T-helper 2 cell treated with Interferon-gamma antibody and Interleukin-4, amounts not matched to agents 100 ng/mL and 5 ng/mL, for 36 hours (primary cell): ENCODE measurements around the gene BAHCC1. TPM values are rescaled to one million over a fixed set of nuclear protein-coding genes. Genes with fewer than 3 reads are reported as not detected.

ENCODE experiments used
- intact Hi-C: fragments of 100-400 bp; cut with micrococcal nuclease; formaldehyde crosslinking; loops from one replicate; pipeline ENCODE4 v1.15.1; 2023
- total RNA-seq: library from RNA; stranded (reverse); gene quantifications from 2 replicates; pipeline ENCODE4 v1.2.3, GENCODE V29; 2022

The BAHCC1 gene
- total RNA-seq, 1 donor from 2014 or later, result 0.20 TPM

DNA sequence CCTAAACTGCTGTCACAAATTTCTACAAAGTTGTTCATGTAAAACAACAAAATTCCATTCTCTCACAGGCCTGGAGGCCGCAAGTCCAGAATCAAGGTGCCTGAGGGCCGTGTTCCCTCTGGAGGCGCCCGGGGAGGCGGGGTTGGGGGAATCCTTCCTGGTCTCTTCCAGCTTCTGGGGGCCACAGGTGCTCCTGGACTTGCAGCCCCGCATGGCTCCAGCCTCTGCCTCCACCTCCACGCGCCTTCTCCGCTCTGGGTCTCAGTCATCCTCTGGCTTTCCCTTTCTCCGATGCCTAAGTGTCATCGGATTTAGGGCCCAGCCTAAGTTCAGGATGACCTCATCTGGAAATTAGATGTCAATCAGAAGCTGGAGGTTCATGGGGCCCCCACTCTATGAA lies 28.6 kb upstream of the BAHCC1 start:
- intact Hi-C loops, result no loop called here

DNA sequence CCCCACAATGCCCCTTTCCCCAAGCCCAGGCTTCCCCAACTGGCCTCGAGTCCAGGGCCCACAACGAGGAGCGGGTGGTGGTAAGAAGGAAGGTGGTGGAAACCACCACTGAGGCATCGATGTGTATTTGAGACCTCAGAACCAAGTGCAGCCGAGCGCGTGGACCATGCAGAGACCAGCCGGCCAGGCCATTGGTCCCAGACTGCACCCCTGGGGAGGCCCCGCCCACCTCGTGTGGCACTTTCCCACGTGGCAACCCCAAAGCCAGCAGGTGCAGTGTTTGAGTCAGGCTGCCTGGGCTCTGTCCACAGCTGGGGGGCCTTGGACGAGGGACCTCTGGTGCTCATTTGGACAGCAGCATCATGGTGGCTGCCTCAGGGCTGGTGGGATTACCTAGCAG lies 28.1 kb upstream of the BAHCC1 start:
- intact Hi-C loops, result no loop called here

DNA sequence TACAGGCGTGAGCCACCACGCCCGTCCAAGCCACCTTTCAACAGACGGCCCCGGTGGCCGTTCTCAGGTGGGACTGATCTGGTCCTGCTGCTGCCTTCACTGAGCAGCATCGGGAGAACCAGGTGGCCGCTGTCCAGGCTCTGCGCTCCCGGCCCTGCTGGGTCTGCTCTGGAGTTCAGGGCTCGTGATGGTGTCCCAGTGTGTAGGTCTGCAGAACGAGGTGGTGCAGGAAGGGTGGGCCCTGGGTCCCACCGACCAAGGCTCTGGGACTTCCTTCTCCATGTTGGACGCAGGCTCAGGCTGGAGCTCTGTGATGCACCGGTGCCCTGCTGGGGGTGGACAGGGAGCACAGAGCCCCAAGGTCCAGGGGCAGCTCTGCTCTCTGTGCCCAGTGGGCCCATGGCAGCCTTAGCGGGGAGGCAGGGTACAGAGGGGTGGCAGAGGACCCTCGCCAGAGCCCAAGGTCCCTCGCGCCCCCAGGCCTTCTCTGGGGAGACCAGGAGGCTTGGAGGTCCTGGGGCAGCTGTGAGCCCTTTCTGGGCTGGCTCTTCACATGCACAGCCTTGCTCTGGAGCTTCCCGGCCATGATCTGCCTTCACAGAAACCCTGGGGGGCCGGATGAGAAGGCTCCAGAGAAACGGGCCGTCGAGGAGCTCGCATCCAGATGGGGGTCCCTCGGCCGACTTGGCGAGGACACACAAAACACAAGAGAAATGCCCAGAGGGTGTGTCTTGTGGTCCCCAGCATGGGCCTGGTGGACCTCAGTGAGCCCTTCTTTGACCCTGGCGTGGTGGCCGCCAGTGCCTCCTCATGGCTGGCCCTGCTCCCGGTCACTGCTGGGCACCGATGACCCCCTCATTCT lies 26.9 kb upstream of the BAHCC1 start:
- intact Hi-C loops, result no loop called here

DNA sequence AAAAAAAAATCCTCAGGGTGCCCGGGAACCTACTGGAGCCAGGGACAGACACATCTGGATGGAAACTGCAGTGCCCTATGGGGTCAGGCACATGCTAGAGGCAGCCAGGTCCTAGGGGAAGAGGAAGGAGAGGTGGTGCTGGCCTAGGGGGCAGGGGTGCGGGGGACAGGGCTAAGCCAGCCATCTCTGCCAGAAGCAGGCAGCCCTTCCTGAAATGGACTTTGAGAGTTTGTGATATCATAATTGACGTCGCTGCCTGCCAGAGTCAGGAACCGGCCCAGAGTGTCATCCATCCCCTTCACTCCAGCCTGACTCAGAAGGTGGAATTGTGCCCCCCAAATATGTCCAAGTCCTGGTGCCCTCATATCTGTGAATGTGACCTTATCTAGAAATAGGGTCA lies 25.0 kb upstream of the BAHCC1 start:
- intact Hi-C loops, result no loop called here

DNA sequence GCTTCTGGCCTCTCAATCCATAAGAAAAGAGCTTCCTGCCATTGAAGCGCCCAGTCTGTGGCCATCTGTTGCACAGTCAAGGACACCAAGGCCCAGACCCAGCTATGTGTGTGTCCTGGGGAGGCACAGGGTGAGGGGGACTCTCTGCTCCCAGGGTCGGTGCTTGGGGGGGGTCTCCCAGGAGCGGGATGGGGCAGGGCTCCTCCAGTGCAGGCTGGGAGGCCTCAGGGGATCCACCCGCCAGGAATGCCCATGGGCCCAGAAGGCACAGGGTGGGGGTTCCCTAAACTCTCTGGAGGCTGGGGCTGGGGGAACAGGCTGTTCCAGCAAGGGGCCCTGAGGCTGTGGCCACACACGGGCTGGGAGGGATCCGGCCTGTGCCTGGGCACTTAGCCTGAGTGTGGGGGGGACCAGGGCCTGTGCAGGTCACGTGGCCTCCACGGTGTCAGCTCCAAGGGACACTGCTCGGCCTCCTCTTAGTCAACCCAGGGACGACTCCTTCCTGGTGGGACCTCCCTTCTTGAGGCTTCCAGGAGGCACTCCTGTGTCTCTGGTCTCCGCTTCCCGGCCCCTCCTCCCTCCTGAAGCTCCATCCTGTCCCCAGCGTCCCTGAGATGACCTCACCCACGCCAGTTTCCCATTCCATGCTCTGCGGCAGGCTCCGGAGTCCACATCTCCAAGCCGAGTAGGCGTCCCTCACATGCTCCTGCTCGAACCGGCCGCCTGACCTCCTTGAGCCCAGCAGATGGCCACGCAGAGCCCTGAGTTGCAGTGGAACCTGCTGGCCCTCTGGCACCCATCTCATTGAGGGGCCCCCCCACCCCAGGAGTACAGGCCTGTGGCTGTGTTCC lies 23.1 kb upstream of the BAHCC1 start:
- intact Hi-C loops, result no loop called here

DNA sequence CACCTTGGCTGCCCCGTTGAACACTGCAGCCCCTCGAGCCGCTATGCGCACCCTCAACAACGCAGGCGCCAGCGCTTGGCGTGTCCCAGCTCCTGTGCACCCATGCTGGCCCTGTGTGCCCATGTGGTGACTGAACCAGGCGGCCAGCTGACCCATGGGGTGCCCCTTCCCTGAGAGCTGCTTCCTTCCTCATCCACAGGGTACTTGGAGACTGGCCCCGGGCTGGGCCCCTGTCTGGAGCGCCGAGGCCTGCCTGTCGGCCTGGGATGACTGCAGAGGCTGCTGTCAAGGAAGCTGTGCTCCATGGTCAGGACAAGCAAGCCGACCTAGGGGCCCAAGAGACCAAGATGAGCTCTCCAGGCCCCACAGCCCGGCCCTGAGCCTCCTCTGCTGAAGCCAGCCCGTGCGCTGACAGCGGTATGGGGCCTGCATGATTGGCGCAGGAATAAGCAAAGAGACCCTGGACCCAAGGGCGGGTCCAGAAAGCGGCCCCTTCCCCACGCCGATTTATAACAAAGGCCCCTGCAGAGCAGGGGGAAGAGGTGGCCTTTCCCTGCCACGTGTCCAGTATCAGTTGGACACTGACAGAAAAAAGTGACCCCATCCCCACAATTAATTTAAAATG lies 21.6 kb upstream of the BAHCC1 start:
- intact Hi-C loops, result no loop called here

DNA sequence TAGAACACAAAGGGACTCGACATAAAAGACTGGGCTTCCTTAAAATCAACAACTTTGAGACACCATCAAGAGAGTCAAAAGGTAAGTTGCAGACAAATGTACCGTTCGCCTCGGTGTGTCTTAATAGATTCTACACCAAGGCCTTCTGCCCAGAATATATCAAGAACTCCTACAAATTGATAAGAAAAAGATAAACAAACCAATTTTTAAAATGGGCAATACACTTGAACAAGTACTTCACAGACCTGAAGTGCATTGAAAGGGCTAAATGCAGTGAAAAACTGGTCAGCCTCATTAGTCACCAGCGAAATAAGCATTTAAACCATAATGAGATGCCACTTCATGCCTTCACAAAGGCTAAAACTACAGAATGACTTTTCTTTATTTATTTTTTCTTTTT lies 20.4 kb upstream of the BAHCC1 start:
- intact Hi-C loops, result no loop called here

DNA sequence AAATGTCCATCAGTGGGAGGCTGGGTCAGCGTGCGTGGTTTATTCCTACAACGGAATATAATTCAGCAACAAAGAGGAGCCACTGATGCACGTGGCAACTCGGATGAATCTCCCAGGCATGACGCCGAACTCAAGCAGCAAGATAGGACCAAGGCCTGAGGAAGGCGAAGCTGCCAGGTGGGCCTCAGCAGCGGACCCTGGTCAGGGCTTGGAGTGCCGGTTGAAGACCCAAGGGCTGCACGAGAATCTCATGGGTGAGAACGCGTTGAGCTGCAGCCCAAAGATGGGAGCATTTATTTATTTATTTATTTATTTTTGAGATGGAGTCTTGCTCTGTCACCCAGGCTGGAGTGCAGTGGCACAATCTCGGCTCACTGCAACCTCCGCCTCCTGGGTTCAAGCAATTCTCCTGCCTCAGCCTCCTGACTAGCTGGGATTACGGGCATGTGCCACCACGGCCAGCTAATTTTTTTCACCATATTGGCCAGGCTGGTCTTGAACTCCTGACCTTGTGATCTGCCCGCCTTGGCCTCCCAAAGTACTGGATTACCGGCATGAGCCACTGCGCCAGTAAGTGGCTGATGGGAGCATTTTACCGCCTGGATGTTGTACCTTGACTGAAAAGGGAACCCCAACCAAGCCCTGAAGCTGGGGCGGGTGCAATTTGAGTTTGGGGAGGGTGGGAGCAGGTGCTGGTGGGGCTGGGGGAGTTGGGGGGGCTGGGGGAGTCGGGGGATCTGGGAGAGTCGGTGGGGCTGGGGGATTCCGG lies 18.1 kb upstream of the BAHCC1 start:
- intact Hi-C loops, result no loop called here

DNA sequence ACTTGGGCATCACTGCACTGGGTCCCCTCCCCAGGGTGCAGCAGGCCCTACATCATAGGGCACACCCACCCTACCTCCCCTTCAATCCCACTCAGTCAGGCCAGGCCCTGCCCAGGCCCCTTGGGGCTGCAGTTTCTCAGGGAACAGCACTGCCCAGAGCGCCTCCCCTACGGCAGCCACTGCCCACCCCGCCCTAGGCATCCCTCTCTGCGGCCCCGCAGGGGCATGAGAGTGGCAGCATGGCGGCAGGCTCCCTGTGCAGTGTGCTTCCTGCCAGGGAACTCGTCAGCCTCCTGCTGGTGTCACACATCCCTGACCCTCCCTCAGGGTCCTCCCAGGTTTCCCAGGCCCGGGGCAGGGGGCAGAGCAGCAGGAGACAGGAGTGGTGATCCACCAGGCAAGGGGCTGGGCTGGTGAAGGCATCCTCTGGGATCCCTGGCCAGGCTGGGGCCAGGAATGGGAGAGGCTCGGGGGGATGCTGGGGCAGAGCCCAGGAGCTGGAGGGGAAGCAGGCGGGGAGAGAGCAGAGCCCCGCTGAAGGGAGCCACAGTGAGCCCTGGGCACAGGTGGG lies 16.2 kb upstream of the BAHCC1 start:
- intact Hi-C loops, result no loop called here

DNA sequence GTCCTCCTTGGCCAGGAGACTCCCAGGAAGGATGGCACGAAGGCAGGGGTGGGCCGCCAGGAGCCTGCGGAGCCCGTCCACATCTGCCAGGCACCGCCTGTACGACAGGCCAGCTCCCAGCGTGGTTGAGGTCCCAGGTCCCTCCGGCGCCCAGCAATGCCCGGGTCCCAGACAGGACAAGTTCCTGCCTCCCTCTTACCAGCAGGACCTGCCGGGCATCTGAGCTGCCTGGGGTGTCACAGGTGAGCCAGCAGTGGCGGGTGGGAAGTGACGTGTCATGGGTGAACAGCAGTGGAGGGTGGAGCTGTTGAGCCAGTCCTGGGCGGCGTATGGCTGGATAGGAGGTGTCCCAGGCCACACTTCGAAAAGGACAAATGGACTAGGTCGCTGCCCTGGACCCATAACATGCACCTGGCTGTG lies 15.7 kb upstream of the BAHCC1 start:
- intact Hi-C loops, result no loop called here

DNA sequence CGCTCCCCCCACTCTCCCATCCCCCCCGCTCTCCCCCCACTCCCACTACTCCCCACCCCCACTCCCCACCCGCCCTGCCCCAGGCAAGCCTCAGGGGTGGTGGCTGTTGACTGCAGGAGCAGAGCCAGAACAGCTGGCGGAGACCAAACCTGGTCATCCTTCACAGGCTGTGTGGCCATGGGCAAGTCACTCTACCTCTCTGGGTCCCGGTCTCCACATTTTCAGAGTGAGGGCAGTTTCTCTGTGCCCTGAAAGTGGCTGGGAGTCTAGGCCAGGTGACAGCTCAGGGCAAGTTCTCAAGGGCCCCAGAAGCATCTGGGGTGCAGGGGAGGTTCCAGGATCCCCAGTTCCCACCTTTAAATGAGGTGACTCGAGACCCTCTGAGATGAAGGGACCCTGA lies 15.1 kb upstream of the BAHCC1 start:
- intact Hi-C loops, result no loop called here

DNA sequence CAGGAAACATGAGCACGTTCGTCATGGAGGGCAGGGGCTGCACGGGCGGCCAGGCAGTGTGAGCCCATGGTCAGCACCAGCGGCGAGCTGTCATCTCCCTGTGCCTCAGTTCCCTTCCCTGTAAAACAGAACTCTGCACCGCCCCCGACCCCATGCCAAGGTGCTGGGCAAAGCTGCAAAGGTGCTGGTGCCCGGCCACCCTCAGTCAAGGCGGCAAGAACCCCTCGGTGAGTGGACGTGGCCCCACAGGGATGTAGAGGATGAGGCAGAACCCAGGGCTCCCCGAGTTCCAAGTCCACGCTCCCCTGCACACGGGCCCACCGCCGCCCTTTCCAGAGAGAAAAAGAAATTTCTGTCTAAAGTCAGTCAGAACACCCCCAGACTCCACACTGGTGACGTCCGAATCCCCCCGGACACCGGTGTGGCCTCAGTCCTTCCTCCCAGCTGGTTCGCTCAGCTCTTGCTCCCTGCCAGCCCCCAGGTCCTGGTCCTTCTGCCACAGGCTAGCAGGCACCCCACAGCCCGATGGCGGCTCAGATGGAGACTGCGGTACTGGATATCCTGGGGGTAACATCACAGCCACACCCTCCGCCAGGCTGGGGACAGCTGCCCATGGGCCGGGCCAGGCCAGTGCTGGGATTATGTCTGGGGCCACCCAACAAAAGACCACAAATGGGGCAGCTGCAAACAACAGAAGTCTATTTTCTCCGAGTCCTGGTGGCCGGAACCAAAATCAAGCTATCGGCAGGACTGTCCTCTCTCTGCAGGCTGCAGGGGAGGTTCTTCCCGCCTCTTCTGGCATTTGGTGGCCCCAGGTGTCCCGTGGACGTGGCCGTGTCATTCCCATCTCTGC lies 14.4 kb upstream of the BAHCC1 start:
- intact Hi-C loops, result no loop called here

DNA sequence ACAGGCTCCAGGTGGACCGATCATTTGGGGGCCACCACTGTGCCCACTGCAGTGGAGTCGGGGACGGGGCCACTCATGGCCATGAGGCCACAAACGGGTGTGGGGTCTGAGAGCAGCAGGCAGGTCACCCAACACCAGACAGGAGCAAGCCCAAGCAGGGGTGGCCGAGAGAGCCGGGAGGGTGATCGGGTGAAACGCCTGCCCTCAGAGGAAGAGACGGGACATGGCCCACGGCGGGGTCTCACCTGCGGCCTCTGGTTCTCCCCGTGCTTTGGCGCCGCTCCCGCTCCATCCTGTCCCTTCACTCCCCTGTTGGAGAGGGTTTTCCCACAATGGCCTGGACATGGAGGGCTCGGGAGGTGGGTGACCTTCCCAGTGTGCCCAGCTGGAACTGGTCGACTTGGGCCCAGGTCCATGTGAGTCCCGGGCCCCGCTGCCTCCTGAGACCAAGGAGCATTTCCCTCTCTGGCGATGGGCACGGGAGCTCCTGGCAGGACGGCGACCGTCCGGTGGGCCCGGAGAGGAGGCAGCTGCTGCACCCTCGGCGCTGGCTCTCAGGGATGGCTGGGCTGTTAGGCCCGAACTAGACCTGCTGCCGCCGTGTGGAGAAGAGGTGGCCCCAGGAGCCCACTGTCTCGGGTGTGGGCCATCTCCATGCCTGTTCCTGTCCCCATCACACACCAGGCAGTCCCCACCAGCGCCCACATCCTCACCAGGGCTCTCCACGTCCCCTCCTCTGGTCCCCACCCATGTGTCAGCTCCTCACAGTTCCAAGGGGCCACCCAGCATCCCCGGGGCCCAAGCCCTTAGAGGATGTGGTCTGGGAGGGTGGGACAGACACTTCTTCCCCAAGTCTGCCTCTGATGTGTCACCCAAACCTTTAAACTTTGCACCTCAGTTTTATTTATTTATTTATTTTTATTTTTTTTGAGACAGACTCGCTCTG lies 13.4 kb upstream of the BAHCC1 start:
- intact Hi-C loops, result no loop called here

DNA sequence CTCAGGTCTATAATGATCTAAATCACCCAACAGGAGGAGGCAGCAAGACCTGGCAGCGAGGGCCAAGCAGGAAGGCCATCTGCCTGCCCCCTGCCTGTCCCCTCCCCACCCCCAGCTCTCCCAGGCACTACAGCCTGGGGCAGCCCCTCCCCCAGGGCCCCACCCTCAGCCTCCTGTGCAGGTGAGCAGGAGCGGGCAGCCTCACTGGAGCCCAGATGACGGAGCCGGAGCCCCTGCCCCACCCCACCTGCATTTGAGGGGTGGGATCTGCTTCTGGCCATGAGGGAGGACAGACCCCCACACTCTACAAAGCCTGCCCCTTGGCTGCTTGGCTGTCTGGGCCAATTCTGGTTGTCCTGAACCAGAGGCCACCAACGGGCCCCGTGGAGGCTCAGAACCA lies 12.4 kb upstream of the BAHCC1 start:
- intact Hi-C loops, result no loop called here

DNA sequence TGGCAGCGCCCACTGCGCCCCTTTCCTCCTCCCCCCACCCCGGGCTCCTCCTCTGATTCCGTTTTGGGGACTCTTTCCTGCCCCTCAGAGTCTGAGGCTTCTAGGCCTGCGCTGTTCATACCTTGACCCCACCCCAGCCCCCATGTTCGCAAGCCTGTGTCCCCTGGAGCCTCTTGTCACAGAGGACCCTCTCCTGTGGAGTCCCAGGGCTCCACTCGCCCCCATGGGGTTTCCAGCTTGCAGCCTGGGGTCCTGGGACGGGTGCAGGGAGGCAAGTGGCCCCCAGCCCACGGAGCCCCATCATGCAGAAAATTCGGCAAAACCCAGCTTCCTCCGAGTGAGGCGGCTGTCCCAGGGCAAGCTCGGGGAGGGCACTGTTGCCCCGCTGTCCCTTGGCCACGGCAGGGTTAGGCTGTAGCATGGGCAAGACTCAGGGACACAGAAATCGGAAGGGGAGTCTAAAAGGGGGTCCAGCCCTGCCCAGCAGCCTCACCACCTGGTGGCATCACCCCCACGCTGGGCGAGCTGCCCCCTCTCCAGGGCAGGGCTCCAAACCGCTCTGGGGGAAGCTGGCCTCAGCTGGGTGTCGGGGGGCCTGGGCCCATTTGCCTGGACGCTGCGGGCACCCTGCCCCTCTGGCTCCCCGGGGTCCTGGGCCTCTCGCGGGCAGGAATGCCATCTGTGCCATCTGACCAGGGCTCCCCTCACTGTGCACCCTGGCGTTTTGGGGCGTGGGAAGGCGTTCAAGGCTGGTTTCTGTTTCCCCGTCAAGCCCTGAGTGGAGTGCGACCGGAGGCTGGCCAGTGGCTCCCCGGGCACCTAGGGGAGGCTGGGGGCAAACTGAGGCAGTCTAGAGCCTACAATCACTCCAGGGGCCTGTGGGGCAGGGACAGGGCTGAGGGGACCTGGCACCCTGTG lies 11.5 kb upstream of the BAHCC1 start:
- intact Hi-C loops, result no loop called here

DNA sequence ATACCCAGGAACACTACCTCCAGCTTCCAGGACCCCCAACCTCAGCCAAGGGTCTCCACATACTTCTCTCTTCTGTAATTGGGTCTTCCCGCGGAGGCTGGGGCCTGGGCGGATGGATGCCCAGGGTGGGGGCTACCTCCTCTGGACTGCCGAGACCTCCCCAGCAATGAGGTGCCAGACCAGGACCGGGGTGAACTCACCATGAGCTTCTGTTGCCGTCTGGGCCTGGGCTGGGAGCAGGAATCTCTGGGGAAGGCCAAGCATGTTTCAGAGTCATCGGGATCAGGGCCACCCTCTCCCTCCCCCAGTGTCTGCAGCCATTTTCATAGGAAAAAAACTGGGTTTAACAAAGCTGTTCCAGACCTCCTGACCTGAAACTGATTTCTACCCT lies 10.3 kb upstream of the BAHCC1 start:
- intact Hi-C loops, result no loop called here

DNA sequence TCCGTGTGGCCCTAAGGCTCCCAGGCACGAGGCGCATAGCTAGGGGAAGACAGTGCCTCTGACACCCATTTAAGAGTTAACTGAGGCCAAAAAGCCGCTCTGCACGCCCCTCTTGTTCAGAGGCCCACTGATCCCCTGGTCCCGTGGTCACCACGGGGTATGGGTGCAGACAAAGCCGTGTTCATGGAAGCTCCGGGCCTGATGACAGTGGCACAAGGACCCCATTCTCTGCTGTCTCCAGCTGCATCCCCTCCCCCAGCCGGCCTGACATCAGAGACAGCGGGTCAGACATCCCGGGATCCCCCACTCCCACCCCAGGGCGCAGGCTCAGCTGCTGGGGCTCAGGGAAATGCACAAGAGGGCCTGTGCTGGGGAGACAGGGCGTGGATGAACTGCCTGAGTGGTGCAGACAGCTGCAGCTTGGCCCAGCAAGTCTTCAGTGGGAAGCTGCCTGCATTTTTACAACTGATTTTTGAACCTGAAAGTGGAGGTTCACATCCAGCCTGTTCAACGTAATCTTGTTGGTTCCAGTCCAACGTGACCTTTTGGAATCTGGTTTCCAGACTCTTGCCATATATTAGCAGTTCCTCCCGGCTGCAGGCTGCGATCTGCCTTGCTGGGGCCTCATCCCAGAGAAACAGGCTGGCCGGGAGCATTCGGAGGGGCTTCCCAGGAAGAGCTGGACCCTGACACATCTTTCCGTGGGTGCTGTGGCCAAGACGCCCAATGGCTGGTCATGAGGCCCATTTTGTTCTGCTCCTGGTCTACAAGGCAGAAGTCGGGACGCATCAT lies 9.7 kb upstream of the BAHCC1 start:
- intact Hi-C loops, result no loop called here
